ENCODE results near the gene ADCYAP1R1.

- TF ChIP-seq POLR2A (IDR thresholded peaks at IDR 0.05) = no peak
- TF ChIP-seq CTCF (IDR thresholded peaks at IDR 0.05) = no peak
These were observed 71.6 kb downstream of the ADCYAP1R1 start for GRCh38 chr7:31123726-31124125.

Measured in right lobe of liver (tissue), 4 donors.